Transverse colon (tissue), 4 donors: ENCODE data around the gene TOB1. TPM values are rescaled to one million over a fixed set of nuclear protein-coding genes. Genes with fewer than 3 reads are reported as not detected.
A peak's percentile ranks its signal among the peaks of the same experiment; 100 is the strongest.

Source experiments
- DNase-seq: peaks from one replicate; pipeline ENCODE4 v3.0.0-alpha.2; 2019
- H3K27ac ChIP-seq, 4 donors: fragments of 200-600 bp; sonication (generic); 2 replicates each; pipeline ENCODE4 v1.5.1; 2016 to 2018; ENCODE audit warnings: inconsistent platforms in 4 of 4
- H3K27me3 ChIP-seq: fragments of 200-600 bp; sonication (generic); 2 replicates; pipeline ENCODE4 v1.5.1; 2017; ENCODE audit warnings: inconsistent platforms
- H3K36me3 ChIP-seq, 4 donors: fragments of 200-600 bp; sonication (generic); 2 replicates each; pipeline ENCODE4 v1.5.1; 2017 to 2019; ENCODE audit warnings: inconsistent platforms in 4 of 4
- H3K4me1 ChIP-seq, 4 donors: fragments of 200-600 bp; sonication (generic); 2 replicates each; pipeline ENCODE4 v1.5.1; 2017 to 2020; ENCODE audit warnings: inconsistent platforms in 4 of 4
- H3K4me3 ChIP-seq, 4 donors: fragments of 200-600 bp; sonication (generic); 1 replicate in 1 of 4; 2 replicates in 3 of 4; pipeline versions ENCODE4 v1.5.1 to v1.6.1; 2017 to 2019; ENCODE audit warnings: inconsistent platforms in 4 of 4
- H3K9me3 ChIP-seq, 2 donors: fragments of 200-600 bp; sonication (generic); 2 replicates each; pipeline ENCODE4 v1.5.1; 2017 to 2019; ENCODE audit warnings: inconsistent platforms in 2 of 2
- EP300 ChIP-seq: sonication (generic); formaldehyde crosslinking; IDR thresholded peaks from one replicate; pipeline ENCODE4 v1.6.1; 2017; ENCODE audit warnings: antibody characterized with exemption, low read depth
- POLR2A ChIP-seq: fragments of 450-650 bp; IDR thresholded peaks from one replicate; pipeline ENCODE4 v1.6.1; 2016; ENCODE audit warnings: antibody characterized with exemption, mild to moderate bottlenecking, moderate library complexity
- POLR2AphosphoS5 ChIP-seq, 3 donors: sonication (generic); formaldehyde crosslinking; IDR thresholded peaks; one replicate each; pipeline ENCODE4 v1.6.1; 2016; ENCODE audit warnings: antibody characterized with exemption in 3 of 3
- WGBS, 2 donors: methylation state at CpG; one replicate each; pipeline ENCODE4 v1.1.5; 2018; ENCODE audit warnings: low coverage in 1 of 2; 5-methylcytosine and 5-hydroxymethylcytosine counted together
- in situ Hi-C, 4 donors: fragments of 200-750 bp; cut with MboI; loops; one replicate each; pipeline versions ENCODE4 v1.15.0 to v1.15.1; 2017; ENCODE audit warnings: low sequenced_read_pairs in 3 of 4, low pct_ligation_motif_present in 1 of 4, low pct_unique_long_range_greater_than_20kb in 1 of 4
- intact Hi-C: fragments of 100-400 bp; cut with DNase I; formaldehyde crosslinking; loops from one replicate; pipeline ENCODE4 v1.15.1; 2023; ENCODE audit warnings: low total_unique reads
- total RNA-seq, 4 donors: library from RNA; depleted of rRNA; stranded (reverse); fragments of >200 nt; gene quantifications; one replicate each; pipeline ENCODE4 v1.1.0, GENCODE V29; 2016
- TF ChIP-seq, protein P1 (sequence below), 5 experiments: fragments of 200-600 bp in 3 of 5; fragments of 450-650 bp in 2 of 5; sonication (generic) in 3 of 5; IDR thresholded peaks; 1 replicate in 2 of 5; 2 replicates in 3 of 5; pipeline ENCODE4 v1.5.1; 2016 to 2017; ENCODE audit warnings: antibody characterized with exemption in 5 of 5, inconsistent platforms in 3 of 5, mild to moderate bottlenecking in 2 of 5, moderate library complexity in 1 of 5

The TOB1 gene
- total RNA-seq, 4 donors from 2014 or later: 69.1 to 88.3 (median 75.5) TPM

DNA sequence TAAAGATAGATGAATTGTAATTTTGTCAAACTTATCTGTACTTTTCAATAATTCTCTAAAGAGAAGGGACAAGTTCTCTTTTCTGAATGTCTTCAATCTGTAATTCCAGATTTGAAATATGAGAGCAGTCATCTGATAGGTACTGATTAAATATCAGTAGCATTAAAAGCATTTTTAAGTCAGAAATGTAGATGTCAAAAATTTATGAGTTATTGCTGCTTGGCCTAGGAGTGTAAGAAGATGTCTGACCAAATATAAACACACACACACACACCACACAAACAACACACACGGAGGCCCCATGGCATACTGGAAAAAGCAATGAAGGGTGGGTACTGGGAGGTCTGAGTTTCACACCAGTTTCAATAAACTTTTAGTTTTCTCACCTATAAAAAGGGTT, 2.4 kb upstream of the TOB1 start:
- in situ Hi-C loops (loop anchor here in 2 of 4 donors (25.0 kb wide), 1 partner anchor 294 kb away; the partner anchor contains the start of genes NME1 (in 2 of the 2) and NME2 (in 2 of the 2)), intact Hi-C loops (loop anchor here (5.0 kb wide), 1 partner anchor 34 kb away; no protein-coding TSS in a partner anchor)
- Histone ChIP-seq H3K27me3 (no peaks in the 10 kb centered on the region), H3K9me3 (no peaks in the 10 kb centered on the region), H3K4me1 (peaks cover 0 to 46% (median 10%) of the 10 kb centered on the region in 4 donors), H3K4me3 (peak overlapping the region in 2 of 4 donors; percentile 96 to 100), H3K36me3 (no peaks in the 10 kb centered on the region), H3K27ac (peak overlapping the region; percentile 98 to 100 (median 99))
- WGBS, 2 donors: 17 to 36% methylated on average over 1 of the region's 1 CpG
- TF ChIP-seq POLR2AphosphoS5 (IDR thresholded peaks at IDR 0.05): no peak
- TF ChIP-seq, protein P1, sequence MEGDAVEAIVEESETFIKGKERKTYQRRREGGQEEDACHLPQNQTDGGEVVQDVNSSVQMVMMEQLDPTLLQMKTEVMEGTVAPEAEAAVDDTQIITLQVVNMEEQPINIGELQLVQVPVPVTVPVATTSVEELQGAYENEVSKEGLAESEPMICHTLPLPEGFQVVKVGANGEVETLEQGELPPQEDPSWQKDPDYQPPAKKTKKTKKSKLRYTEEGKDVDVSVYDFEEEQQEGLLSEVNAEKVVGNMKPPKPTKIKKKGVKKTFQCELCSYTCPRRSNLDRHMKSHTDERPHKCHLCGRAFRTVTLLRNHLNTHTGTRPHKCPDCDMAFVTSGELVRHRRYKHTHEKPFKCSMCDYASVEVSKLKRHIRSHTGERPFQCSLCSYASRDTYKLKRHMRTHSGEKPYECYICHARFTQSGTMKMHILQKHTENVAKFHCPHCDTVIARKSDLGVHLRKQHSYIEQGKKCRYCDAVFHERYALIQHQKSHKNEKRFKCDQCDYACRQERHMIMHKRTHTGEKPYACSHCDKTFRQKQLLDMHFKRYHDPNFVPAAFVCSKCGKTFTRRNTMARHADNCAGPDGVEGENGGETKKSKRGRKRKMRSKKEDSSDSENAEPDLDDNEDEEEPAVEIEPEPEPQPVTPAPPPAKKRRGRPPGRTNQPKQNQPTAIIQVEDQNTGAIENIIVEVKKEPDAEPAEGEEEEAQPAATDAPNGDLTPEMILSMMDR (IDR thresholded peaks at IDR 0.05): no peak
- no peak for TF ChIP-seq POLR2A
- no peak for TF ChIP-seq EP300
- DNase-seq: no peak

DNA sequence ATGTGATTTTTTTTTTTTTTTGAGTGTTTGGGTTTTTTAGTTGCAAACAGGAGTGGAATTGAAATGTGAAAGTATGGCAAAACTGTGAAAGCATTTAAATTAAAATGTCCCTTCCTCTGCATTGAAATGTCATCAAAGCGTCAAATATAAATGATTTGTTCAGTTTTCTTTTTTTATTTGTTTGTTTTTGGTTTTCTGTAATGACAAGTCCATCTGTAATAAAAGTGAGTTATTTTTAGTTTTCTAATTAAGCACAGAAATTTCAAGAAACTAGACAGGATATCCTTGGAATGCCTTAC, 1.9 kb upstream of the TOB1 start:
- peaks cover 0 to 51% (median 15%) of the 10 kb centered on the region in 4 donors for H3K4me1 ChIP-seq
- 0 to 36% methylated on average over 1 of the region's 1 CpG for WGBS, 2 donors
- in situ Hi-C loops: loop anchor here in 2 of 4 donors (25.0 kb wide), 1 partner anchor 294 kb away; the partner anchor contains the start of genes NME1 (in 2 of the 2) and NME2 (in 2 of the 2)

DNA sequence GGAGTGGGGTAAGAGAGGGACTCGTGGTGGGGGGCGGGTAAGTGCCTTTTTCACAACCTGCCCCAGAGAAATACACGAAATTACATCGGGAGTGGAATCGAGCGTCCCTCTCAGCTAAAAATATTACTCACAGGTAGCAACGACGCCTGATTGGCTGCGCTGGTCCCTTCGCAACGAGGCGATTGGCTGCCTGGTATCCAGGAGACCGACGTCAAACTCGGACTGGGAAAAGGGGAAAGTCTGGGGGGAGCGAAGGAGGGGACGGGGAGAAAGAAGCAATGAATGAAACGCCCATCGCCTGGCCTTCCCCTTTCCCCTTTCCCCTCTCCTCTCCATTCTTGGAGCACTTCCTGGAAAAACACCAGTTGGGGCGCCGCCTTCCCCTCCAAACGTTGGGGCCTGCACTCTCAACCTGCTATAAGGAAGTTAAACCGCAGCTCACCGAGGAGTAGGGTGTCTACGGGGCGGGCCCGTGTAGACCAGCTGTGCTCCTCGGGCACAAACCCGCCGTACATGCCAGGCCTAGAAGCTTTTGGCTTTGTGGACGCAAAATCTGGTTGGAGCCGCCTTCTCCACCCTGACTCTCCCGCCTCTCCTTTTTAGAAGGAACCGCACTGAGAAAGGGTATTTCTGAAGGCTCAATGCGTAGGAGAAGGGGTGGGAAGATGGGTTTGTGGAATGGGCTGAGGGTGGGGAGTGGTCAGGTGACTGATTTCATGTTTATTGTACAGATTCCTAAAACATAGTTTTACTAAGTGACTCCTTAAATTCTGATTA, 1.4 kb upstream of the TOB1 start:
- Histone ChIP-seq H3K36me3 (peaks cover 0 to 5% (median 0%) of the 10 kb centered on the region in 4 donors), H3K4me1 (peaks cover 0 to 51% (median 21%) of the 10 kb centered on the region in 4 donors), H3K9me3 (no peaks in the 10 kb centered on the region), H3K27ac (peak overlapping the region; percentile 98 to 100 (median 99)), H3K27me3 (no peaks in the 10 kb centered on the region), H3K4me3 (peak overlapping the region; percentile 58 to 100 (median 93))
- DNase-seq: peak; percentile 96
- in situ Hi-C loops: loop anchor here in 2 of 4 donors (25.0 kb wide), 1 partner anchor 295 kb away; the partner anchor contains the start of genes NME1 (in 2 of the 2) and NME2 (in 2 of the 2)
- TF ChIP-seq POLR2A (peak; percentile 97), EP300 (peak; percentile 75), POLR2AphosphoS5 (IDR thresholded peaks at IDR 0.05) (peak; percentile 82 to 95 (median 95))
- TF ChIP-seq, protein P1 (IDR thresholded peaks at IDR 0.05): no peak
- WGBS, 2 donors: 0% methylated on average over 6 to 35 of the region's 35 CpGs
- intact Hi-C loops: loop anchor here (5.0 kb wide), 1 partner anchor 35 kb away; no protein-coding TSS in a partner anchor

More for the DNA sequence above, 1.9 kb upstream of the TOB1 start:
- Histone ChIP-seq H3K9me3 (no peaks in the 10 kb centered on the region), H3K27ac (peak overlapping the region; percentile 98 to 100 (median 99)), H3K36me3 (no peaks in the 10 kb centered on the region), H3K27me3 (no peaks in the 10 kb centered on the region), H3K4me3 (peak overlapping the region; percentile 44 to 100 (median 77))
- intact Hi-C loops: loop anchor here (5.0 kb wide), 1 partner anchor 34 kb away; no protein-coding TSS in a partner anchor
- no peak for TF ChIP-seq POLR2A
- TF ChIP-seq, protein P1 (IDR thresholded peaks at IDR 0.05): no peak
- TF ChIP-seq POLR2AphosphoS5 (IDR thresholded peaks at IDR 0.05): no peak
- no peak for TF ChIP-seq EP300
- DNase-seq: no peak

DNA sequence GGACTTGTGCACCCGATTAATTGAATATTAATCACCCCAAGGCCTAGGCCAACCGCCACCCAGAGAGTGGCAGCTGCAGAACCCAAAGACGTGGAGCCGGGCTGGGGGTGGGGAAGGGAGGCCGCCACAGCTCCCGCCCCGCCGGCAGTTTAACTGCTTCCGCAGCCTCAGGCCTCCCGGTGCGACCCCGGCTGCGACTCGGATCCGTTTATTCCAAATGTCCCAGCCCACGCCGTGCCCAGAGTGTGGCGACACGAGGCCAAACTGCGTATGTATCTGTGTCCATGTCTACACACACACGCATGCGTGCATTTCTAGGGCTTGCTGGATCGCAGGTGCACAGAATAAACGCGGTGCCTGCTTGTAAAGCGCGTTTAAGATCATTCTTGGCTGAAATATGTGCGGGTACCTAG, 802 bp upstream of the TOB1 start:
- in situ Hi-C loops: loop anchor here in 2 of 4 donors (25.0 kb wide), 1 partner anchor 295 kb away; the partner anchor contains the start of genes NME1 (in 2 of the 2) and NME2 (in 2 of the 2)
- 0% methylated on average over 5 to 28 of the region's 28 CpGs for WGBS, 2 donors

More for the DNA sequence above, 802 bp upstream of the TOB1 start:
- DNase-seq: peak; percentile 67
- TF ChIP-seq POLR2AphosphoS5 (IDR thresholded peaks at IDR 0.05): no peak
- TF ChIP-seq EP300: no peak
- TF ChIP-seq, protein P1 (IDR thresholded peaks at IDR 0.05): peak in 1 of 5 experiments; percentile 8
- no peak for TF ChIP-seq POLR2A
- intact Hi-C loops: loop anchor here (5.0 kb wide), 1 partner anchor 35 kb away; no protein-coding TSS in a partner anchor
- peak overlapping the region; percentile 98 to 100 (median 99) for H3K27ac ChIP-seq
- H3K27me3 ChIP-seq: no peaks in the 10 kb centered on the region
- peaks cover 0 to 11% (median 0%) of the 10 kb centered on the region in 4 donors for H3K36me3 ChIP-seq
- H3K4me1 ChIP-seq: peaks cover 3 to 51% (median 27%) of the 10 kb centered on the region in 4 donors
- peak overlapping the region; percentile 58 to 100 (median 93) for H3K4me3 ChIP-seq
- H3K9me3 ChIP-seq: no peaks in the 10 kb centered on the region
